G401 (cell line): ENCODE data around the gene ZYG11A. TPM values are rescaled to one million over a fixed set of nuclear protein-coding genes. Genes with fewer than 3 reads are reported as not detected.

Experiments used
- total RNA-seq: library from RNA; depleted of rRNA; stranded (reverse); fragments of >200 nt; shearing (Covaris generic); gene quantifications from 2 replicates; pipeline ENCODE4 v1.2.3, GENCODE V29; 2014; rRNA removed

The ZYG11A gene
- total RNA-seq, 1 experiment from 2014 or later: 8.6 TPM

Other genes starting within 250 kb of the ZYG11A start
- gene GPX7, start 240.4 kb upstream of the ZYG11A start, total RNA-seq: not detected in 2 replicates
- gene SHISAL2A, start 209.6 kb upstream of the ZYG11A start, total RNA-seq: not detected in 2 replicates
- gene COA7, start 144.4 kb upstream of the ZYG11A start, total RNA-seq: 13.2 and 20.8 TPM in 2 replicates
- gene ZYG11B, start 116.3 kb upstream of the ZYG11A start, total RNA-seq: 9.4 and 15.8 TPM in 2 replicates
- 0.37 TPM in 1 of 2 replicates, not detected in the other for gene ECHDC2, start 79.0 kb downstream of the ZYG11A start, total RNA-seq
- 47.9 and 50.9 TPM in 2 replicates for gene SCP2, start 84.5 kb downstream of the ZYG11A start, total RNA-seq
- not detected in 2 replicates for gene PODN, start 219.5 kb downstream of the ZYG11A start, total RNA-seq